HG03575 (cell line): ENCODE results near the gene LRRC36.

Experiments
- ATAC-seq: cut with Tn5 transposase; IDR thresholded peaks from one replicate; pipeline ENCODE4 v1.9.1; 2021; ENCODE audit not compliant: unreplicated experiment, insufficient number of reproducible peaks, low FRiP score; ENCODE audit errors: extremely low read depth

Gene LRRC36

DNA sequence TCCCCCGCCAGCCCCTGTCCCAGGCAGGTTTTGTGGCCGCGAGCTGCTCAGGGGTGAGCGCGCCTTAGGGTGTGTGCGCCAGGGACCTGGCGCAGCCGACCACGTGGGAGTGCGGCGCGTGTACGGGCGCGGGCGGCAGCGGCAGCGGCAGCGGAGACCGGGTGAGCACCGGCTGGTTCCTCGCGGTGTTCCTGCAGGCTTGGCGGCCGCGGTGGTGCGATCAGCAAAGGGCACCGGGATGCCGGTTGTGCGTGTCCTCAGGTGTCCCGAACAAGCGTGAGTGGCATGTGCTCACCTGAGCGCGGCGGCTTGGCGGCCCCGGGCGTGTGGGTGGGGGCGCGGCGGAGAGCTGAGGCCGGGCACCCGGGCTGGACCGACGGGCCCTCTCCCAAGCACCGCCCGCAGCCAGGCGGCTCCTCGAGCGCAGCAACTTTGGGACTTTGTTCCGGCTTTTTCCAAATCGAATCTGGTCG is 103.9 kb downstream of the LRRC36 start:
- no peak for ATAC-seq

DNA sequence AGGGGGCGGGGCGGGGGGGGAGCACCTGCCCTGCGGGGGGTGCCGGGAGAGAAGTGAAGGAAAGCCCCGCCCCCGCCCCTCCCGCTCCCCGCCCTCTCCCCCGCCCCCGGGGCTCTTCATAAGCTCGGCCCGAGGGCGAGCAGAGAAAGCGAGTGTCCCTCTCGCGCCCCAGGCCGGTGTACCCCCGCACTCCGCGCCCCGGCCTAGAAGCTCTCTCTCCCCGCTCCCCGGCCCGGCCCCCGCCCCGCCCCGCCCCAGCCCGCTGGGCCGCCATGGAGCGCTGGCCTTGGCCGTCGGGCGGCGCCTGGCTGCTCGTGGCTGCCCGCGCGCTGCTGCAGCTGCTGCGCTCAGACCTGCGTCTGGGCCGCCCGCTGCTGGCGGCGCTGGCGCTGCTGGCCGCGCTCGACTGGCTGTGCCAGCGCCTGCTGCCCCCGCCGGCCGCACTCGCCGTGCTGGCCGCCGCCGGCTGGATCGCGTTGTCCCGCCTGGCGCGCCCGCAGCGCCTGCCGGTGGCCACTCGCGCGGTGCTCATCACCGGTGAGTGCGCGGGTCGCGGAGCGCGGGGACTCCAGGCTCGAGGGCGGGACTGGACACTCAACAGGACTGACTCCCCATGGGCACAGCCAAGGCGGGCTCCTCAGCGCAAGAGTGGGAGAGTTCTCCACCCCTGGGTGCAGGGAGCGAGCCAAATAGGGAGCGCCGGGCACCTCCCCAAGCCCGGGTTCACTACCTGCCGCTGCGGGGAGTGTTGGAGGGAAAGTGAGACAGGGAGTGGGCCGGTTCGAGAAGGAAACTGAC is 104.6 kb downstream of the LRRC36 start, which contains the start of gene HSD11B2:
HSD11B2 (plus strand) TSS at position 145 of the 798 bp plus-strand sequence; CDS start at position 273, 128 bp downstream.
- ATAC-seq, result no peak

DNA sequence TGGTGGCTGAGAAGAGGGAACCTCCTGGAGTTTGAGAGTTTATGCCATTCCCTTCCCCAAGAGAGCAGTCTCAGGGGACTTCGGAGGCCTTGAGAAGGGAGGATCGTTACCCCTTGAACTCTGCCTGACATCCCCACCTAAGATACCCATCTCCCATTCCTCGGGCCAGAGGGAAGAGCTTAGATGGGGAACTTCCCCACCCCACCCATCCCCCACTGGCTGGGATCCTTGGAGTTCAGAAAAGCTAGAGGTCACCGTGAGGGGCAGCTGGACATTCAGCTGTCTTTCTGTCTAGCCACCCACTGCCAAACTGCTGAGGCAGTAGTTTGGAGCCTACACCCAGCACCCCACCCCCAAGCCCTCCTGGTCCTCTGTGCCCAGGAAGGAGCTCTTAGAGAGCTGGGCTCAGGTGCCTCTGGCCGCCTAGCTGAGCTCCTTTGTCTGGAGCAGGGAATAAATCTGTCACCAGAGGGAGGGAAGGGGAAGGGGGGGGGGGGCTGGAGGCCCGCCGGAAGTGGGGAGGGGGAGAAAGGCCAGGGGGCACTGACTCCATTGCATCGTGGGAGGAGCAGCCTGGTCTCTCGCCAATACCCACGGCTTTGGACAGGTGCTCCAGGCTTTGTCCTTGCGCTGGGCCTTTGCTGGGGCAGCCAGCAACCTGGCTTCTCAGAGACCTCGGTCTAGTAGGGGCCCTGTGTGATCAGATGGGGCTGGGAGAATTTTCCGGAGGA is 105.3 kb downstream of the LRRC36 start:
- no peak for ATAC-seq

DNA sequence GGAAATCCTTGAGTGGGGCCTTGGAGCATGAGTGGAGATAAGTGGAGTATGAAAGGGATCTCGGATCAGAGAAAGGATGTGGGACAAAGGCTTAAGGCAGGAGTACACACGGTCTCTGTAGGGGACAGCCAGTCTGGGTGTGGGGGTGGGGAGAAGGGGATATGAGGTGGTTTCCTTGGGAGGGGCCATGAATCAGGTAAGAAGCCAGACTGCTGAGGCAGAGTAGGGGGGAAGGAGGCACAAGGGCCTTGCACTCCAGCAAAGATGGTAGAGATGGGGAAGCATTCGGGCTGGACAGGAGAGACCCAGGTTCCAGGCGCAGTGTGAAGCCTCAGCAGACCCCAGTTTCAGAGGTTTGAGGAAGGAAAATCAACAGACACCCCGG is 105.9 kb downstream of the LRRC36 start:
- no peak for ATAC-seq

DNA sequence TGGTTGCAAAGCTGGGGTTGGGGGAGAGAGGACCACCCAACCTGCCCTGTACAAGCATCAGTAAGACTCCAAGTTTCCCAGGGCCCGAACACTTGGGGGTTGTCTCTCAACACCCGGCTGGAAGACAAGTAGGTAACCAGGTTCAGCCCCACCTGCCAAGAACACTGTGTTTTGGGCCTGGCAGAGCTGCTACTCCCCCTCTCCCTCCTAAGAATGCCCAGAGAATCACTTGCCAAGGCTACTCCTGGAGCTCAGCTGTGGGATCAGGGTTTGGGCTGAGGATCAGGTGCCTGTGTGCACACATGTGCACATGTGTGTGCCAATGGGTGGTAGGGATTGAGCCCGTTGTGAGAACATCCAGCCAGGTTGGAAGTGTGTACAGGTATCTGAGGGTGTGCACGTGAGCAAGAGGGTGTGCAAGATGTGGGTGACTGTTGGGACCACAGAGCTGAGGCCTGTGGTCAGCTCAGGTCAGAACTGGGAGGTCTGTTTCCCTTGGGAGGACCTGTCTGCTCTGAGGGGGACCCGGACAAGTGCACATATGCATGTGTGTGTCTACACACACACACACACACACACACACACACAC is 106.6 kb downstream of the LRRC36 start:
- no peak for ATAC-seq
